ENCODE measurements around the gene SKIC8.

DNA sequence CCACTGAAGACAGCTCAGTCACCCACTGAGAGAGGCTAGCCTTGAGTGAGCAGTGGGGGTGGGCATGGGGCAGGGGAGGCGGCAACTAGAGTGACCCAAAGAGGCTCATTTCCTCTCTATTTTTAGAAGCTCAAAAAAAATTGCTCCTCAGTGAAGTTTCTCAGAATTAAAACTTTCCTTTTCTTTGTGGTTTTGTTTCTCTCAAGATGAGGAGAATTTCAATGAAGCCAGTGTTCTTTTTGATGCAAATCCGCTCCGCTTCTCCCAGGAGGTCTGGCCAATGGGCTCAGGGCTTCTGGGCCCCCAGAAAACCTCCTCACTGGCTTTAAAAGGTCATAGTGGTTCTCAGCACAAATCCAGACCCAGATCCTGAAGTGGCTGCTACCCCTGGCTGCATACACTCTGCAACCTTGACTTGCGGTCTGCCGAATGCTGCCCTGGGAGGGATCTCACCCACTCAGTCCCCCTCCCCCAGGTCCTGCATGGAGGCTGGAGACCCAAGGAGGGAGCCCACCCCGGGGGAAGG, 64.8 kb downstream of the SKIC8 start, which contains the start of gene ACSBG1:
- TF ChIP-seq, protein P1, sequence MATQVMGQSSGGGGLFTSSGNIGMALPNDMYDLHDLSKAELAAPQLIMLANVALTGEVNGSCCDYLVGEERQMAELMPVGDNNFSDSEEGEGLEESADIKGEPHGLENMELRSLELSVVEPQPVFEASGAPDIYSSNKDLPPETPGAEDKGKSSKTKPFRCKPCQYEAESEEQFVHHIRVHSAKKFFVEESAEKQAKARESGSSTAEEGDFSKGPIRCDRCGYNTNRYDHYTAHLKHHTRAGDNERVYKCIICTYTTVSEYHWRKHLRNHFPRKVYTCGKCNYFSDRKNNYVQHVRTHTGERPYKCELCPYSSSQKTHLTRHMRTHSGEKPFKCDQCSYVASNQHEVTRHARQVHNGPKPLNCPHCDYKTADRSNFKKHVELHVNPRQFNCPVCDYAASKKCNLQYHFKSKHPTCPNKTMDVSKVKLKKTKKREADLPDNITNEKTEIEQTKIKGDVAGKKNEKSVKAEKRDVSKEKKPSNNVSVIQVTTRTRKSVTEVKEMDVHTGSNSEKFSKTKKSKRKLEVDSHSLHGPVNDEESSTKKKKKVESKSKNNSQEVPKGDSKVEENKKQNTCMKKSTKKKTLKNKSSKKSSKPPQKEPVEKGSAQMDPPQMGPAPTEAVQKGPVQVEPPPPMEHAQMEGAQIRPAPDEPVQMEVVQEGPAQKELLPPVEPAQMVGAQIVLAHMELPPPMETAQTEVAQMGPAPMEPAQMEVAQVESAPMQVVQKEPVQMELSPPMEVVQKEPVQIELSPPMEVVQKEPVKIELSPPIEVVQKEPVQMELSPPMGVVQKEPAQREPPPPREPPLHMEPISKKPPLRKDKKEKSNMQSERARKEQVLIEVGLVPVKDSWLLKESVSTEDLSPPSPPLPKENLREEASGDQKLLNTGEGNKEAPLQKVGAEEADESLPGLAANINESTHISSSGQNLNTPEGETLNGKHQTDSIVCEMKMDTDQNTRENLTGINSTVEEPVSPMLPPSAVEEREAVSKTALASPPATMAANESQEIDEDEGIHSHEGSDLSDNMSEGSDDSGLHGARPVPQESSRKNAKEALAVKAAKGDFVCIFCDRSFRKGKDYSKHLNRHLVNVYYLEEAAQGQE (IDR thresholded peaks at IDR 0.05; ENCODE audit: insufficient read depth in 1 of 2, low read depth in 2 of 2, low read length in 2 of 2): no peak
- no peak for TF ChIP-seq SIN3A (IDR thresholded peaks at IDR 0.05; ENCODE audit: borderline replicate concordance, insufficient read depth, low read length)
- no peak for TF ChIP-seq TAF1 (IDR thresholded peaks at IDR 0.05; ENCODE audit: borderline replicate concordance, insufficient read depth, low read length)

Data from PFSK-1 (cell line).